Endodermal cell (in vitro differentiated cells): ENCODE measurements around the gene ERH. TPM values are rescaled to one million over a fixed set of nuclear protein-coding genes. Genes with fewer than 3 reads are reported as not detected.
A peak's percentile ranks its signal among the peaks of the same experiment; 100 is the strongest.

ENCODE experiments used
- DNase-seq: peaks from one replicate; pipeline ENCODE4 v3.0.0-alpha.2; 2017
- H3K27ac ChIP-seq: 2 replicates; pipeline ENCODE4 v1.5.1; 2013; ENCODE audit warnings: mild to moderate bottlenecking, low read depth, low read length, moderate library complexity
- H3K27me3 ChIP-seq: 2 replicates; pipeline ENCODE4 v1.6.1; 2013; ENCODE audit warnings: mild to moderate bottlenecking, low read length, moderate library complexity; ENCODE audit not compliant: insufficient read depth, control insufficient read depth, poor library complexity, severe bottlenecking
- H3K36me3 ChIP-seq: 2 replicates; pipeline ENCODE4 v1.7.0; 2013; ENCODE audit warnings: mild to moderate bottlenecking, low read length, moderate library complexity; ENCODE audit not compliant: control insufficient read depth, insufficient read depth
- H3K4me1 ChIP-seq: one replicate; pipeline ENCODE4 v1.7.0; 2013; ENCODE audit warnings: low read length; ENCODE audit not compliant: control insufficient read depth, insufficient read depth
- H3K4me3 ChIP-seq: 2 replicates; pipeline ENCODE4 v1.5.1; 2013; ENCODE audit warnings: mild to moderate bottlenecking, low read length, moderate library complexity
- H3K9ac ChIP-seq: 2 replicates; pipeline ENCODE4 v1.6.1; 2013; ENCODE audit warnings: mild to moderate bottlenecking, low read length, moderate library complexity; ENCODE audit not compliant: poor library complexity, severe bottlenecking; ENCODE audit errors: extremely low read depth
- H3K9me3 ChIP-seq: 2 replicates; pipeline ENCODE4 v1.6.1; 2013; ENCODE audit warnings: mild to moderate bottlenecking, low read length, moderate library complexity; ENCODE audit not compliant: control insufficient read depth
- H3K27ac Mint-ChIP-seq: 2 replicates; pipeline ENCODE4 v1.8.0; 2020; ENCODE audit warnings: mixed read lengths
- H3K27me3 Mint-ChIP-seq: 2 replicates; pipeline ENCODE4 v1.8.0; 2021; ENCODE audit warnings: mild to moderate bottlenecking, mixed read lengths; ENCODE audit not compliant: insufficient read depth
- H3K36me3 Mint-ChIP-seq: 2 replicates; pipeline ENCODE4 v1.8.0; 2020; ENCODE audit warnings: low read depth, mixed read lengths
- H3K4me1 Mint-ChIP-seq: 2 replicates; pipeline ENCODE4 v1.8.0; 2020; ENCODE audit warnings: mixed read lengths
- H3K4me3 Mint-ChIP-seq: 2 replicates; pipeline ENCODE4 v1.8.0; 2020; ENCODE audit warnings: mild to moderate bottlenecking, moderate library complexity, mixed read lengths
- H3K9me3 Mint-ChIP-seq: 2 replicates; pipeline ENCODE4 v1.8.0; 2020; ENCODE audit warnings: mild to moderate bottlenecking, mixed read lengths
- WGBS, 2 experiments: methylation state at CpG; one replicate each; pipeline versions ENCODE4 v1.1.5 to v1.1.7; 2013; ENCODE audit warnings: missing lambda C conversion rate in 2 of 2, mixed read lengths in 1 of 2; ENCODE audit not compliant: insufficient coverage in 1 of 2, insufficient read length in 1 of 2; 5-methylcytosine and 5-hydroxymethylcytosine counted together
- total RNA-seq, 2 donors: library from RNA; stranded (reverse); fragmentation: NEBNext Ultra II Directional in 1 of 2; extraction: Animal tissue kit (Norgen Biotek cat#: 25700) in 1 of 2; gene quantifications; 2 replicates in 1 of 2; 3 replicates in 1 of 2; pipeline ENCODE4 v1.2.1, GENCODE V29; 2021
- TF ChIP-seq, protein P1 (sequence below): fragments of 200-600 bp; sonication (generic); conservative IDR thresholded peaks from 2 replicates; pipeline ENCODE4 v1.5.0; 2021; ENCODE audit warnings: antibody characterized with exemption, mild to moderate bottlenecking

The ERH gene
- total RNA-seq, 2 donors from 2014 or later: 325 to 340 TPM

- TF ChIP-seq, protein P1, sequence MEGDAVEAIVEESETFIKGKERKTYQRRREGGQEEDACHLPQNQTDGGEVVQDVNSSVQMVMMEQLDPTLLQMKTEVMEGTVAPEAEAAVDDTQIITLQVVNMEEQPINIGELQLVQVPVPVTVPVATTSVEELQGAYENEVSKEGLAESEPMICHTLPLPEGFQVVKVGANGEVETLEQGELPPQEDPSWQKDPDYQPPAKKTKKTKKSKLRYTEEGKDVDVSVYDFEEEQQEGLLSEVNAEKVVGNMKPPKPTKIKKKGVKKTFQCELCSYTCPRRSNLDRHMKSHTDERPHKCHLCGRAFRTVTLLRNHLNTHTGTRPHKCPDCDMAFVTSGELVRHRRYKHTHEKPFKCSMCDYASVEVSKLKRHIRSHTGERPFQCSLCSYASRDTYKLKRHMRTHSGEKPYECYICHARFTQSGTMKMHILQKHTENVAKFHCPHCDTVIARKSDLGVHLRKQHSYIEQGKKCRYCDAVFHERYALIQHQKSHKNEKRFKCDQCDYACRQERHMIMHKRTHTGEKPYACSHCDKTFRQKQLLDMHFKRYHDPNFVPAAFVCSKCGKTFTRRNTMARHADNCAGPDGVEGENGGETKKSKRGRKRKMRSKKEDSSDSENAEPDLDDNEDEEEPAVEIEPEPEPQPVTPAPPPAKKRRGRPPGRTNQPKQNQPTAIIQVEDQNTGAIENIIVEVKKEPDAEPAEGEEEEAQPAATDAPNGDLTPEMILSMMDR: no peak
- Histone ChIP-seq H3K9me3 (no peaks in the 10 kb centered on the region), H3K4me1 (no peaks in the 10 kb centered on the region), H3K27ac (no peak overlapping the region), H3K36me3 (peaks cover 15% of the 10 kb centered on the region), H3K9ac (no peak overlapping the region), H3K4me3 (no peak overlapping the region), H3K27me3 (no peaks in the 10 kb centered on the region)
- no peak for DNase-seq
- H3K27me3 Mint-ChIP-seq: no peaks in the 10 kb centered on the region
- no peaks in the 10 kb centered on the region for H3K9me3 Mint-ChIP-seq
- no peak overlapping the region for H3K4me3 Mint-ChIP-seq
- peaks cover 14% of the 10 kb centered on the region for H3K4me1 Mint-ChIP-seq
- WGBS, 2 experiments: 93% methylated on average over 5 of the region's 5 CpGs; no CpG with 5 or more reads in 1 of the 2 experiments
- no peak overlapping the region for H3K27ac Mint-ChIP-seq
- peaks cover 11% of the 10 kb centered on the region for H3K36me3 Mint-ChIP-seq
Measured at GRCh38 chr14:69404883-69405282, 6.8 kb upstream of the ERH start.

DNA sequence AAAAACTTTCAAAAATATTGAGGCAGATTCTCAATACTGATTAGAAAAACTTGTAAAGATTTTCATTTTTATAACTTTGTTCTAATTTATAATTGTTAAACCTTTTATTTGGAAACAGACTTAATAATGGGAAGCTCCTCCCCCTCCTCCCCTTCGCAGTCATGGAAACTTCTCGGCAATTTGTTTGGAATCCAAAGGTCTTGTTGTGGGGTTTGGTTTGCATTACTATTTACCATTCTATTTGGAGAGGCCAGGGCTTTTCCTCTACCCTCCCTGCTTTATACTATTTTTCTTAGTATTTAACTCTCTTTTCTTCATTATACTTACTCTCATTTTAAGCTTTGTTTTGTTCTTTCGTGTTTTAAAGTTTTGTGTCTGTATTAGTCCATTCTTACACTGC lies 6.4 kb upstream of the ERH start:
- Histone ChIP-seq H3K27ac (no peak overlapping the region), H3K27me3 (no peaks in the 10 kb centered on the region), H3K36me3 (peaks cover 15% of the 10 kb centered on the region), H3K9me3 (no peaks in the 10 kb centered on the region), H3K4me3 (no peak overlapping the region), H3K9ac (no peak overlapping the region), H3K4me1 (no peaks in the 10 kb centered on the region)
- Mint-ChIP-seq H3K27ac (no peak overlapping the region), H3K4me1 (peaks cover 17% of the 10 kb centered on the region), H3K9me3 (no peaks in the 10 kb centered on the region), H3K36me3 (peaks cover 11% of the 10 kb centered on the region), H3K4me3 (no peak overlapping the region), H3K27me3 (no peaks in the 10 kb centered on the region)
- TF ChIP-seq, protein P1: no peak
- 100% methylated on average over 1 of the region's 3 CpGs; no CpG with 5 or more reads in 1 of the 2 experiments for WGBS, 2 experiments
- DNase-seq: no peak

GRCh38 chr14:69401841-69402240 lies 3.7 kb upstream of the ERH start:
- WGBS, 2 experiments: 93% methylated on average over 1 of the region's 2 CpGs; no CpG with 5 or more reads in 1 of the 2 experiments
- Histone ChIP-seq H3K4me1 (no peaks in the 10 kb centered on the region), H3K9ac (no peak overlapping the region), H3K4me3 (peak overlapping the region; percentile 95), H3K27ac (no peak overlapping the region), H3K36me3 (peaks cover 19% of the 10 kb centered on the region), H3K9me3 (no peaks in the 10 kb centered on the region), H3K27me3 (no peaks in the 10 kb centered on the region)
- Mint-ChIP-seq H3K27ac (no peak overlapping the region), H3K27me3 (no peaks in the 10 kb centered on the region), H3K36me3 (peaks cover 8% of the 10 kb centered on the region), H3K4me3 (no peak overlapping the region), H3K4me1 (peaks cover 23% of the 10 kb centered on the region), H3K9me3 (no peaks in the 10 kb centered on the region)
- TF ChIP-seq, protein P1: no peak
- no peak for DNase-seq
